ENCODE data around the gene PDE6B.

DNA sequence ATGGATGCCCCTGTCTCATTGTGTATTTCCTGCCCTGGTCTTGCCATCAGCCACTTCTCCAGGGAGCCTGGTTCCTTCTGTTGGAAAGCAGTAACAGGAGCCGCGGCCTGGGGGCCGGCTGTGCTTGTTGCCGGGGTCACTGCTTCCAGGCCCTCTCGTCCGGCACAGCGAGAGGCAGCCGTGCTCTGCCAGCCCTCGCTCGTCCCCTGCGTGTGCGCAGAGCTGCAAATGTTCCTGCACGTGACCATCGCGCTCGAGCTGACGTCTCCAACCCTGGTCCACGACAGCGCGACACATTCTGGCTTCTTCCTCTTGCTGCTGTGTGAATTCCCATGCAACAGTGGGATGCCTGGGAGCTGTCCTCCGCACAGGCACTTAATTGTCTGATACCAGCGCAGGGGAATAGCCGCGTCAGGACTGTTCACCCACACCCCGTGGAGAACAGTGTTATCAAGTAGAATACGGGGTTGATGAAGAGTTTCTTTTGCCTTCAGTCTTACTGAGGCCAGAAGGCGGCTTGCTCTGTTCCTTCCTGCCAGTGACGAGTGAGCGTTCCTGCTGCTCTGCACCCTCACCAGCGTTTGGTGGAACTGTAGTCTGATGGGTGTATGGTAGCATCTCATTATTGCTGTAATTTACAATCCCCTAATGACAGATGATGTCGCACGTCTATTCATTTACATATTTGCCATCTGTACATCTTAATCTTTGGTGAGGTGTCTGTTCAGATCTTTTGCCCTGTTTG lies 12.3 kb downstream of the PDE6B start:
- TF ChIP-seq, protein P1, sequence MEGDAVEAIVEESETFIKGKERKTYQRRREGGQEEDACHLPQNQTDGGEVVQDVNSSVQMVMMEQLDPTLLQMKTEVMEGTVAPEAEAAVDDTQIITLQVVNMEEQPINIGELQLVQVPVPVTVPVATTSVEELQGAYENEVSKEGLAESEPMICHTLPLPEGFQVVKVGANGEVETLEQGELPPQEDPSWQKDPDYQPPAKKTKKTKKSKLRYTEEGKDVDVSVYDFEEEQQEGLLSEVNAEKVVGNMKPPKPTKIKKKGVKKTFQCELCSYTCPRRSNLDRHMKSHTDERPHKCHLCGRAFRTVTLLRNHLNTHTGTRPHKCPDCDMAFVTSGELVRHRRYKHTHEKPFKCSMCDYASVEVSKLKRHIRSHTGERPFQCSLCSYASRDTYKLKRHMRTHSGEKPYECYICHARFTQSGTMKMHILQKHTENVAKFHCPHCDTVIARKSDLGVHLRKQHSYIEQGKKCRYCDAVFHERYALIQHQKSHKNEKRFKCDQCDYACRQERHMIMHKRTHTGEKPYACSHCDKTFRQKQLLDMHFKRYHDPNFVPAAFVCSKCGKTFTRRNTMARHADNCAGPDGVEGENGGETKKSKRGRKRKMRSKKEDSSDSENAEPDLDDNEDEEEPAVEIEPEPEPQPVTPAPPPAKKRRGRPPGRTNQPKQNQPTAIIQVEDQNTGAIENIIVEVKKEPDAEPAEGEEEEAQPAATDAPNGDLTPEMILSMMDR (IDR thresholded peaks at IDR 0.05) = no peak
- no peak for TF ChIP-seq POLR2A (IDR thresholded peaks at IDR 0.05)
